Breast epithelium (tissue), 4 donors: ENCODE data around the gene SLC6A12. TPM values are rescaled to one million over a fixed set of nuclear protein-coding genes. Genes with fewer than 3 reads are reported as not detected.

Experiments
- DNase-seq, 2 donors: peaks; one replicate each; pipeline ENCODE4 v3.0.0-alpha.2; 2019; ENCODE audit warnings: low spot score in 2 of 2
- H3K27ac ChIP-seq, 2 donors: fragments of 200-600 bp; sonication (generic) in 1 of 2; one replicate each; pipeline ENCODE4 v1.5.1; 2016 to 2019; ENCODE audit warnings: mild to moderate bottlenecking in 1 of 2
- H3K27me3 ChIP-seq, 2 donors: fragments of 200-600 bp; sonication (generic) in 1 of 2; one replicate each; pipeline versions ENCODE4 v1.5.1 to v1.6.0; 2017 to 2019; ENCODE audit warnings: control low read depth in 1 of 2, mild to moderate bottlenecking in 1 of 2
- H3K36me3 ChIP-seq: fragments of 200-600 bp; one replicate; pipeline ENCODE4 v1.5.1; 2019
- H3K4me1 ChIP-seq, 2 donors: fragments of 200-600 bp; sonication (generic); one replicate each; pipeline ENCODE4 v1.5.1; 2016 to 2019; ENCODE audit warnings: control low read depth in 1 of 2
- H3K4me3 ChIP-seq, 3 donors: fragments of 200-600 bp; sonication (generic); 1 replicate in 2 of 3; 2 replicates in 1 of 3; pipeline ENCODE4 v1.5.1; 2016 to 2019; ENCODE audit warnings: mild to moderate bottlenecking in 3 of 3, moderate library complexity in 2 of 3
- H3K9me3 ChIP-seq, 2 donors: fragments of 200-600 bp; sonication (generic) in 1 of 2; one replicate each; pipeline ENCODE4 v1.5.1; 2016 to 2019; ENCODE audit warnings: control low read depth in 1 of 2
- POLR2A ChIP-seq: fragments of 450-650 bp; IDR thresholded peaks from one replicate; pipeline ENCODE4 v1.6.1; 2016; ENCODE audit warnings: antibody characterized with exemption, mild to moderate bottlenecking, moderate library complexity
- POLR2AphosphoS5 ChIP-seq, 3 donors: sonication (generic); formaldehyde crosslinking; IDR thresholded peaks; one replicate each; pipeline ENCODE4 v1.6.1; 2017; ENCODE audit warnings: antibody characterized with exemption in 3 of 3
- intact Hi-C: fragments of 100-400 bp; cut with DNase I; formaldehyde crosslinking; loops from one replicate; pipeline ENCODE4 v1.15.1; 2023; ENCODE audit warnings: low total_unique reads
- total RNA-seq, 3 donors: library from RNA; depleted of rRNA; stranded (reverse); fragments of >200 nt; gene quantifications; one replicate each; pipeline ENCODE4 v1.1.0, GENCODE V29; 2016
- TF ChIP-seq, protein P1 (sequence below), 3 donors: fragments of 450-650 bp; IDR thresholded peaks; one replicate each; pipeline ENCODE4 v1.5.1; 2016 to 2017; ENCODE audit warnings: antibody characterized with exemption in 3 of 3, mild to moderate bottlenecking in 3 of 3, moderate library complexity in 3 of 3

SLC6A12 gene
- total RNA-seq, 3 donors from 2014 or later: 0.33 to 2.1 (median 1.3) TPM

- Histone ChIP-seq H3K9me3 (no peaks in the 10 kb centered on the region), H3K27ac (no peak overlapping the region), H3K27me3 (peaks cover 0 to 22% of the 10 kb centered on the region in 2 donors), H3K4me3 (no peak overlapping the region), H3K4me1 (no peaks in the 10 kb centered on the region), H3K36me3 (no peaks in the 10 kb centered on the region)
- TF ChIP-seq POLR2A (no peak), POLR2AphosphoS5 (IDR thresholded peaks at IDR 0.05) (no peak)
- DNase-seq: no peak
- intact Hi-C loops: no loop called here
Measured at GRCh38 chr12:170371-171225, 43.4 kb downstream of the SLC6A12 start.

DNA sequence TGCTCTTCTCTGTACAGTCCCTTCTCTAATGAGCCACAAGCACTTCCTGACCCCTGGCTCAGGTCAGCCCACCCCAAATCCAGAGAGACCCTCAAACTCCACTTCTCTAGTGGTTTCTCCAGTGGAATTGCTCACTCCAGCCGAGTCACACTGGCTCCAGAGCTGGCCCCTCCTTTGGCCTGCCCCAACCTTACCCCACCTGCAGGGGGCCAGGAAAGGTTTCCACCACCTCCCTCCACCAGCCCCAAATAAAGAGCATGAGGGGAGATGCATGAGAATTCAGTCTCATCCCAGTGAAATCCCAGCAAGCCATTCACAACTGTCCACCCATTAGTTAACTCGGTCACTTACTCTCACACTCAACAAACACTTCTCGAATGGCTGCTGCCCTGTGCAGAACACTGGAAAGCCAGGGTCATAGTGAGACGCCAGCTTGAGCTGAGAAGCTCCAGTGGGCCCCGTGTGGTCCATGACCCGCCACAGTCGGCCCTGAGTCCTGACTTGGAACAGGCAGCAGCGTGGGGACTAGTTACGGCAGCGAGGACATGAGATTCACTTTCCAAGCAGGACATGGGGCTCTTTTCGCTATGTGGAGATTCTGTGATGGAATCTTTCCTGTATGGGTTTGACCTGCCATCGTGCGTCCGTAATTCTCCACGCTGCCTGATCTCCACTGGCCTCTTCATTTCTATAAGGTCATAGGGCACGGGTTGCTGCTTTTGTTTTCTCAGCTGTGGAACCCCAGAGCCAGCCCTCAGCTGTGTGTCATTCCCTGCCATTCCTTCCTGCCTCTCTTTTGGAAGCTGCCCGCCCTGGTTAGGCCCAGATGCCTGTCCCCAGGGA lies 44.2 kb downstream of the SLC6A12 start:
- peaks cover 0 to 22% of the 10 kb centered on the region in 2 donors for H3K27me3 ChIP-seq
- no peaks in the 10 kb centered on the region for H3K4me1 ChIP-seq
- no peak overlapping the region for H3K27ac ChIP-seq
- intact Hi-C loops: no loop called here
- no peak overlapping the region for H3K4me3 ChIP-seq
- no peaks in the 10 kb centered on the region for H3K36me3 ChIP-seq
- H3K9me3 ChIP-seq: no peaks in the 10 kb centered on the region
- no peak for DNase-seq
- TF ChIP-seq POLR2AphosphoS5 (IDR thresholded peaks at IDR 0.05) (no peak), POLR2A (no peak)
- TF ChIP-seq, protein P1, sequence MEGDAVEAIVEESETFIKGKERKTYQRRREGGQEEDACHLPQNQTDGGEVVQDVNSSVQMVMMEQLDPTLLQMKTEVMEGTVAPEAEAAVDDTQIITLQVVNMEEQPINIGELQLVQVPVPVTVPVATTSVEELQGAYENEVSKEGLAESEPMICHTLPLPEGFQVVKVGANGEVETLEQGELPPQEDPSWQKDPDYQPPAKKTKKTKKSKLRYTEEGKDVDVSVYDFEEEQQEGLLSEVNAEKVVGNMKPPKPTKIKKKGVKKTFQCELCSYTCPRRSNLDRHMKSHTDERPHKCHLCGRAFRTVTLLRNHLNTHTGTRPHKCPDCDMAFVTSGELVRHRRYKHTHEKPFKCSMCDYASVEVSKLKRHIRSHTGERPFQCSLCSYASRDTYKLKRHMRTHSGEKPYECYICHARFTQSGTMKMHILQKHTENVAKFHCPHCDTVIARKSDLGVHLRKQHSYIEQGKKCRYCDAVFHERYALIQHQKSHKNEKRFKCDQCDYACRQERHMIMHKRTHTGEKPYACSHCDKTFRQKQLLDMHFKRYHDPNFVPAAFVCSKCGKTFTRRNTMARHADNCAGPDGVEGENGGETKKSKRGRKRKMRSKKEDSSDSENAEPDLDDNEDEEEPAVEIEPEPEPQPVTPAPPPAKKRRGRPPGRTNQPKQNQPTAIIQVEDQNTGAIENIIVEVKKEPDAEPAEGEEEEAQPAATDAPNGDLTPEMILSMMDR (IDR thresholded peaks at IDR 0.05): no peak

DNA sequence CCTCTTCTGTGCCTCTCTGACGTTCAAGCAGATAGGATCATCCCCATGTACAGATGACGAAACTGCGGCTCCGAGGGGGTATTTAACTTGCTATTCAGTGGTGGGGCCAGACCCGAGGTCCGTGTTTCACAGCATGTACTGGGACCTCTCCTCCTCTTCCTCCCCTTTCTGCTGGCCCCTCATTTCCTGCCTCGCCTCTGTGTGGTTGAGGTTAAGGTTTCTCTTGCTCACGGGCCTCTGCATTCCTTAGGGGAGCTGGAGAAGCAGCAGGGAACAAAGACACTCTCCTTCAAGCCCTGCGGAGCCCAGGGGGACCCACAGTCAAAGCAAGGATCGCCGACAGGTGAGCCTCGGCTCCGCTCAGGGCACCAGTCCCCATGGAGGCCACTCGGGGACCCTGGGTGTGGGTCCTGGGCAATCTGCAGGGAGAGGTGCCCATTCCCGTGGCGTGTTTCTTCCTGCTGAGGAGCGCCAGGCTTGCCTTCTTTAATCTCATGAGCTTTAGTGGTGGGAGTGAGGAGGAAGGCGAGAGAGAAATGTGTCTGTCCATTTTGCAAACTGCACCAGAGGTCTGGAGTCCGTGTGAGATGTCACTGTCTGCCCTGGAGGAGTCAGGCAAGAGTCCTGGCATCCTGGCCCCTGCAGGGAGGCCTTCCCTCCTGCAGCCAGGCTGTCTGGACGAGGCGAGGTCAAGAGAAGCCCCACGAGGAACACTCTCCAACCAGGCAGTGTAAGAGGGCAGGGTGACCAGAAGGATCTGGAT lies 45.0 kb downstream of the SLC6A12 start:
- TF ChIP-seq POLR2A: no peak
- TF ChIP-seq POLR2AphosphoS5 (IDR thresholded peaks at IDR 0.05): no peak
- TF ChIP-seq, protein P1 (IDR thresholded peaks at IDR 0.05): no peak
- H3K4me3 ChIP-seq: no peak overlapping the region
- H3K36me3 ChIP-seq: no peaks in the 10 kb centered on the region
- no peak overlapping the region for H3K27ac ChIP-seq
- peaks cover 0 to 22% of the 10 kb centered on the region in 2 donors for H3K27me3 ChIP-seq
- DNase-seq: no peak
- intact Hi-C loops: no loop called here
- H3K4me1 ChIP-seq: no peaks in the 10 kb centered on the region
- no peaks in the 10 kb centered on the region for H3K9me3 ChIP-seq

GRCh38 chr12:167959-168600 lies 45.9 kb downstream of the SLC6A12 start:
- intact Hi-C loops: no loop called here
- Histone ChIP-seq H3K9me3 (no peaks in the 10 kb centered on the region), H3K27ac (no peak overlapping the region), H3K4me1 (no peaks in the 10 kb centered on the region), H3K27me3 (peaks cover 0 to 15% of the 10 kb centered on the region in 2 donors), H3K36me3 (no peaks in the 10 kb centered on the region), H3K4me3 (no peak overlapping the region)
- DNase-seq: no peak
- TF ChIP-seq, protein P1 (IDR thresholded peaks at IDR 0.05): no peak

GRCh38 chr12:166425-167075 lies 47.4 kb downstream of the SLC6A12 start:
- no peak for DNase-seq
- intact Hi-C loops: no loop called here
- no peaks in the 10 kb centered on the region for H3K9me3 ChIP-seq
- H3K4me1 ChIP-seq: no peaks in the 10 kb centered on the region
- H3K4me3 ChIP-seq: no peak overlapping the region
- H3K27me3 ChIP-seq: no peaks in the 10 kb centered on the region
- H3K36me3 ChIP-seq: no peaks in the 10 kb centered on the region
- no peak overlapping the region for H3K27ac ChIP-seq
- no peak for TF ChIP-seq POLR2AphosphoS5 (IDR thresholded peaks at IDR 0.05)
- TF ChIP-seq, protein P1 (IDR thresholded peaks at IDR 0.05): no peak
- no peak for TF ChIP-seq POLR2A
